ENCODE measurements around the gene DEFB121.

Gene DEFB121

GRCh38 chr20:31355981-31356380, 50.0 kb downstream of the DEFB121 start:
- DNase-seq: no peak
